HepG2 (cell line): ENCODE results near the gene TMEM108.

ENCODE experiments used
- CREB3 ChIP-seq: sonication (generic); formaldehyde crosslinking; IDR thresholded peaks from 2 replicates; pipeline ENCODE4 v1.5.0; 2020; ENCODE audit warnings: missing genetic modification reagents
- EP300 ChIP-seq, 3 experiments: sonication (generic) in 1 of 3; formaldehyde crosslinking in 1 of 3; IDR thresholded peaks; 2 replicates each; pipeline versions ENCODE4 v1.5.1 to v1.6.1; 2011 to 2020; ENCODE audit warnings: low read depth in 2 of 3, low read length in 2 of 3, borderline replicate concordance in 1 of 3, improper control_type of control experiment in 1 of 3, mild to moderate bottlenecking in 1 of 3, missing genetic modification reagents in 1 of 3, moderate library complexity in 1 of 3
- MAX ChIP-seq: IDR thresholded peaks from 2 replicates; pipeline ENCODE4 v1.6.1; 2012; ENCODE audit warnings: inconsistent platforms
- YY1 ChIP-seq: IDR thresholded peaks from 2 replicates; pipeline ENCODE4 v1.6.1; 2011; ENCODE audit warnings: low read length, low read depth, moderate library complexity, mild to moderate bottlenecking; ENCODE audit not compliant: insufficient read depth, insufficient replicate concordance
- ZNF224 ChIP-seq: sonication (generic); formaldehyde crosslinking; IDR thresholded peaks from 2 replicates; pipeline ENCODE4 v1.5.0; 2020; ENCODE audit warnings: mild to moderate bottlenecking, missing genetic modification reagents

DNA sequence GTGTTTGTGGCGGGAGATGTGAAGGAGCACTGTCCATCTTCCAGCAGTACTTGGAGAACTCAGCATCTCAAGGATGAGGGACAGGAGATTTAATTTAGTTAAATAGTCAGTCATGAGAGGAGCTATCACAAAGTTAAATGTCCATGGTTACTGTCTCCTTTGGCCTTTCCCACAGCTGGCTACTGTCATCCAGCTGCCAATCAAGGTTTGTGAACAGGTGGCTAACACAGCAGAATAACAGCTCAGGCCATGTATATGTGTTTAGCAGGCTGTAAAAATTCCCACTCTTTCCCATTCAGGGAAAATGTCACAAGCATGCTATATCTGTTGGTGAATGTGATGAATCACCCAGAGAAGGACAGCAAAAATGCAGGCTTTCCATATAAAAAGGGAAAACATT is 120.5 kb downstream of the TMEM108 start:
- TF ChIP-seq CREB3 (CRISPR knock-in tag) (no peak), YY1 (no peak), EP300 (IDR thresholded peaks at IDR 0.05; ENCODE audit: low read depth in 2 of 2, low read length in 2 of 2) (no peak), EP300 (CRISPR knock-in tag; IDR thresholded peaks at IDR 0.05; ENCODE audit: borderline replicate concordance) (no peak), ZNF224 (CRISPR knock-in tag) (no peak), MAX (no peak)
